ENCODE measurements around the gene AHDC1.

- TF ChIP-seq, protein P1, sequence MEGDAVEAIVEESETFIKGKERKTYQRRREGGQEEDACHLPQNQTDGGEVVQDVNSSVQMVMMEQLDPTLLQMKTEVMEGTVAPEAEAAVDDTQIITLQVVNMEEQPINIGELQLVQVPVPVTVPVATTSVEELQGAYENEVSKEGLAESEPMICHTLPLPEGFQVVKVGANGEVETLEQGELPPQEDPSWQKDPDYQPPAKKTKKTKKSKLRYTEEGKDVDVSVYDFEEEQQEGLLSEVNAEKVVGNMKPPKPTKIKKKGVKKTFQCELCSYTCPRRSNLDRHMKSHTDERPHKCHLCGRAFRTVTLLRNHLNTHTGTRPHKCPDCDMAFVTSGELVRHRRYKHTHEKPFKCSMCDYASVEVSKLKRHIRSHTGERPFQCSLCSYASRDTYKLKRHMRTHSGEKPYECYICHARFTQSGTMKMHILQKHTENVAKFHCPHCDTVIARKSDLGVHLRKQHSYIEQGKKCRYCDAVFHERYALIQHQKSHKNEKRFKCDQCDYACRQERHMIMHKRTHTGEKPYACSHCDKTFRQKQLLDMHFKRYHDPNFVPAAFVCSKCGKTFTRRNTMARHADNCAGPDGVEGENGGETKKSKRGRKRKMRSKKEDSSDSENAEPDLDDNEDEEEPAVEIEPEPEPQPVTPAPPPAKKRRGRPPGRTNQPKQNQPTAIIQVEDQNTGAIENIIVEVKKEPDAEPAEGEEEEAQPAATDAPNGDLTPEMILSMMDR (conservative IDR thresholded peaks at IDR 0.05; ENCODE audit: low read length), result no peak
- TF ChIP-seq EZH2phosphoT487 (IDR thresholded peaks at IDR 0.05; ENCODE audit: borderline replicate concordance, low read depth, low read length), result no peak
Observed at GRCh38 chr1:27517301-27517700, 86.6 kb downstream of the AHDC1 start.
